ENCODE data around the gene MAN1A1.

MAN1A1 gene

DNA sequence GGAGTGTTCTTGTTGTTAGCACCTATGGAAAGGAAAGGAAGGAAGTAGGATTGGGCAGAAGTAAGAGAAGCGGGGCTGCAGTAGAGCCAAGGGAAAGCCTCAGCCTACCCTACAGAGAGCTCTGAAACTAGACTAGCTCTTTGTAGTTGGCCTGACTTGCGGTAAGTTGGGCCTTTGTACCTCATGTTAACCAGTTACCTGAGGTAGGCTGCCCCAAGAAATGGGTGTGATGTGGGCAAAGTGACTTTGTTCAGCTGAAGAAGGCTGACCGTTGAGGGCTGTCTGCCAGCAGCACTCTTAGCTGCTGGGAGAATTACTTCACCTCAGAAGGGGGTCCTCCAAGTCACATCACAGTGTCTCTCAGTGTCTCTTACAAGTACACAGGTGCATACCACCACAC, 216.2 kb downstream of the MAN1A1 start:
- FAIRE-seq (no peak), DNase-seq (ENCODE audit: extremely low spot score, insufficient read length, low read depth) (no peak)

DNA sequence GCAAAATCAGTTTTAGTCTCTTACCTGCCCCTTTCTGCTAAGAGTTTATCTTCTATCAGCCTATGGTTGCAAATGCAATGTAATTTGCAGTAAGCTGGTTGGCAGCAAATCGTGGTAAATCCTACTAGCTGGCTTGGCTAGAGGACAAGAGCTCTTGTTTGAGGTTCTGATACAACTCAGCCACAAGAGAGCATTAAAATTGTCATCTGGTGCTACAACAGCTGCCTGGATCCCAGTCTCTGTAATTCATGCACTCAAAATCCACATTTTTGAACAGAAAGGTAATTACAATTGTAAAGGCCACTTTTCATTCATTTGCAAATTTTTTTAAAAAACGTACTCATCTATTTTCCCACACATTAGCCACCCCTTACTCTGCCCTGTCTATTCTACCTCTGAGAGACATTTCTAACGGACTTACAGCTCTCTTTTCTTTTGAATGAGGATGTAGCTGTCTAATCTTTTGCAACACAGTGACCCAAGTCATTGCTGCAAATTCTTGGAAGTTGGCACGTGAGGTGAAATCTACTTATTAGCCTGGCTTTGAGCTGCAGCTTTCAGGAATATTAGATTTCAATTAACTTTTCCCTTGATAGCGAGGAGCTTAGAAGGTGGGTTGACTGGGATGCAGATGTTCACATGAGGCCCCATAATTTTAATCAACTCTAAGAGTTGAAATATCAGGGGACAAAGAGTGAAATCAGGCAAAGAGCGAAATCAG, 217.1 kb downstream of the MAN1A1 start:
- no peak for DNase-seq (ENCODE audit: extremely low spot score, insufficient read length, low read depth)
- no peak for FAIRE-seq

DNA sequence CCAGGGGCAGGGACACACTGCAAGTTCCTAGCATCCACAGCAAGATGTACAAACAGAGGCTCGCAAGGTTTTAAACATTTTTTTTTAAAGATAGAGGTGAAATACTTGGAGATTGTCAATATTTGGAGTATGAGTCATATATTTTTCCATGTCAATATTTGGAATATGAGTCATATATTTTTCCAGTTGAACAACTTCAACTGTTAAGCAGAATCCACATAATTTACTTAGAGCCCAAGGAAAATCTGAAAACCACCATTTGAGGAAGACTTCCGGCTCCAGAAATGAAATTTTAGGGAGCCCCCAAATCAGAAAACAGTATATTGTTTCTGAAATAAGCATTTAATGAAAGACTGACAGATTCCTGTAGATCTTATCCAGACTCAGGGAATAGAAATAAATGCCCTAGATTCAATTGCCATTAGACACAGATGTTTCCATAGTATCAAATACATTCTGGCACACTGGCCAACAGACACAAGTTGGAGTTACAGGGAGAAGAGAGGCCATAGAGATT, 219.5 kb downstream of the MAN1A1 start:
- no peak for FAIRE-seq
- no peak for DNase-seq (ENCODE audit: extremely low spot score, insufficient read length, low read depth)

DNA sequence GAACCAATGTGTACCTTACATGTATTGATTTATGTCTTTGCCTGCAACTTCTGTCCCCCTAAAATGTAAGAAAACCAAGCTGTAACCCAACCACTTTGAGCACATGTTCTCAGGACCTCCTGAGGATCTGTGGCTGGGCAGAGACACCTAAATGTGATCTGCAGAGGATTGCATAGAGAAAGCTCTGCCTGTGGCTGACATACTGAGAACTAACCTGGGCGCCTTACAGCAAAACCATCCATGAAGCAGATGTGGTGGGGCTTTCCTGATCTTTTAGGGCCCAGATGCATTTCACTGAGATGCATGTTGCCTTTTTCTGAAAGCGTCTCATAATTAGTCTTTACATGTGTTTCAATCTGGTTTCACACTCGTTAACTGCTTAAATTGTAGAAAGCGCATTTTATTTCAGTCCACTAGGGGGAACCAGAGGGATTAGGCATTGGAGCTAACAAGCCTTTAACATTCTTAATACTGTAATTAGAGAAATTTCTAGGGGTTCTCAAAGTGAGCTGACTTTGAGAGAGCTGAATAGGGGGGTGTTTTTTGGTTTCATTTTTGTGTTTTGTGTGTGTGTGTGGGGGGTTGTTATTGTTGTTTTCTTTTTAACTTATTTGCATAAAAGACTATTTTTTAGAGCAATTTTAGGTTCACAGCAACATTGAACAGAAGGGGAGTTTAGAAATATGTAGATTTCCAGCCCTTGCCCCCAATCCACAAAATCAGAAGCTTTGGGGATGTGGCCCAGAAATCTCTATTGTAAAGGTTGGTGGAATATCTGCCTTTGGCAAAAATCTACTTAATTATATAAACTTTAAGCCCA, 220.2 kb downstream of the MAN1A1 start:
- DNase-seq (ENCODE audit: extremely low spot score, insufficient read length, low read depth) = no peak
- FAIRE-seq = peak; percentile 85

- no peak for DNase-seq (ENCODE audit: extremely low spot score, insufficient read length, low read depth)
- FAIRE-seq = no peak
Observed at GRCh38 chr6:119128252-119128912, 221.2 kb downstream of the MAN1A1 start.

DNA sequence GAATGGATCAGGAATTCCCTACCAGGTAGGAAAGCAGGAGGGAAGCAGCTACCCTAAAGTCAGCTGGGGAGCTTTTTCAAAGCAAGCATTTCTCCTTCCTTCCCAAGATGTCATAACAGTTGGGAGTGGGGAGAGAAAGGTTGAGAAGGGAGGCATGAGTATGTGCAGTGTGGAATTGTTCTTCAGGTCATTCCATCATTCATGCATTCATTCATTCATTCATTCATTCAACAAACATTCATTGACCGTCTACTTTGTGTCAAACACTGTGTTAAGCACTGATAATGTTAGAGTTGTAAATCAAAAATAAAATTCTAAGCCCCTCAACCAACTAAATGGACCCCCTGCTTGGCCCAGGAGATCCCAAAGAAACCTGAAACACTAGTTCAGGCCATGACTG, 221.9 kb downstream of the MAN1A1 start:
- FAIRE-seq = no peak
- DNase-seq (ENCODE audit: extremely low spot score, insufficient read length, low read depth) = no peak

Data from GM18507 (cell line).